ENCODE results near the gene OR2T10.

The OR2T10 gene

GRCh38 chr1:248631354-248632008, 34.0 kb upstream of the OR2T10 start:
- no peaks in the 10 kb centered on the region for H3K27me3 ChIP-seq (ENCODE audit: control insufficient read depth, insufficient read depth, low read length)
- no peaks in the 10 kb centered on the region for H3K4me1 ChIP-seq
- H3K9ac ChIP-seq = no peak overlapping the region
- no peak overlapping the region for H3K4me2 ChIP-seq (ENCODE audit: low read length)
- H3K9me3 ChIP-seq (ENCODE audit: control insufficient read depth, low read length) = no peaks in the 10 kb centered on the region
- H3K79me2 ChIP-seq = no peaks in the 10 kb centered on the region
- no peak overlapping the region for H3K4me3 ChIP-seq (ENCODE audit: low read depth, low read length)
- H2AFZ ChIP-seq = no peak overlapping the region
- TF ChIP-seq CTCF (IDR thresholded peaks at IDR 0.05) = no peak
- no peaks in the 10 kb centered on the region for H3K36me3 ChIP-seq (ENCODE audit: control insufficient read depth, insufficient read depth, low read length)
- H3K27ac ChIP-seq = no peak overlapping the region

- Histone ChIP-seq H3K36me3 (ENCODE audit: control insufficient read depth, insufficient read depth, low read length) (no peaks in the 10 kb centered on the region), H3K9me3 (ENCODE audit: control insufficient read depth, low read length) (no peaks in the 10 kb centered on the region), H3K4me1 (no peaks in the 10 kb centered on the region), H3K4me2 (ENCODE audit: low read length) (no peak overlapping the region), H3K79me2 (no peaks in the 10 kb centered on the region), H3K27me3 (ENCODE audit: control insufficient read depth, insufficient read depth, low read length) (no peaks in the 10 kb centered on the region), H3K4me3 (ENCODE audit: low read depth, low read length) (no peak overlapping the region), H2AFZ (no peak overlapping the region), H3K9ac (no peak overlapping the region), H3K27ac (no peak overlapping the region)
- TF ChIP-seq CTCF (IDR thresholded peaks at IDR 0.05) = no peak
Measured at GRCh38 chr1:248630551-248630950, 33.1 kb upstream of the OR2T10 start.

- no peak overlapping the region for H2AFZ ChIP-seq
- H3K4me3 ChIP-seq (ENCODE audit: low read depth, low read length) = no peak overlapping the region
- no peaks in the 10 kb centered on the region for H3K4me1 ChIP-seq
- no peaks in the 10 kb centered on the region for H3K27me3 ChIP-seq (ENCODE audit: control insufficient read depth, insufficient read depth, low read length)
- H3K36me3 ChIP-seq (ENCODE audit: control insufficient read depth, insufficient read depth, low read length) = no peaks in the 10 kb centered on the region
- no peaks in the 10 kb centered on the region for H3K79me2 ChIP-seq
- no peak overlapping the region for H3K27ac ChIP-seq
- TF ChIP-seq CTCF (IDR thresholded peaks at IDR 0.05) = no peak
- no peak overlapping the region for H3K4me2 ChIP-seq (ENCODE audit: low read length)
- H3K9me3 ChIP-seq (ENCODE audit: control insufficient read depth, low read length) = no peaks in the 10 kb centered on the region
- H3K9ac ChIP-seq = no peak overlapping the region
Measured at GRCh38 chr1:248627971-248628844, 30.7 kb upstream of the OR2T10 start.

GRCh38 chr1:248625971-248626370, 28.5 kb upstream of the OR2T10 start:
- no peaks in the 10 kb centered on the region for H3K79me2 ChIP-seq
- no peaks in the 10 kb centered on the region for H3K4me1 ChIP-seq
- no peak overlapping the region for H3K4me2 ChIP-seq (ENCODE audit: low read length)
- no peak overlapping the region for H3K27ac ChIP-seq
- no peaks in the 10 kb centered on the region for H3K9me3 ChIP-seq (ENCODE audit: control insufficient read depth, low read length)
- H3K9ac ChIP-seq = no peak overlapping the region
- H3K27me3 ChIP-seq (ENCODE audit: control insufficient read depth, insufficient read depth, low read length) = no peaks in the 10 kb centered on the region
- H3K4me3 ChIP-seq (ENCODE audit: low read depth, low read length) = no peak overlapping the region
- H2AFZ ChIP-seq = no peak overlapping the region
- no peak for TF ChIP-seq CTCF (IDR thresholded peaks at IDR 0.05)
- H3K36me3 ChIP-seq (ENCODE audit: control insufficient read depth, insufficient read depth, low read length) = no peaks in the 10 kb centered on the region

Measured in parathyroid adenoma (tissue), 2 donors.